Smooth muscle cell (in vitro differentiated cells): ENCODE data around the gene AFG3L2. TPM values are rescaled to one million over a fixed set of nuclear protein-coding genes. Genes with fewer than 3 reads are reported as not detected.

Experiments used
- DNase-seq: peaks from one replicate; lab custom pipeline; 2025; ENCODE audit not compliant: unreplicated experiment; lab: John Stamatoyannopoulos, UW
- H2AFZ ChIP-seq: fragments of 200-600 bp; sonication (generic); 2 replicates; pipeline ENCODE4 v1.6.0; 2016; ENCODE audit warnings: antibody characterized with exemption, low read depth, mild to moderate bottlenecking
- H3F3A ChIP-seq: fragments of 200-600 bp; sonication (generic); 2 replicates; pipeline ENCODE4 v1.6.0; 2017; ENCODE audit warnings: antibody characterized with exemption, low read depth
- H3K27ac ChIP-seq: fragments of 200-600 bp; sonication (generic); 2 replicates; pipeline ENCODE4 v1.5.1; 2016; ENCODE audit warnings: low read depth, mild to moderate bottlenecking
- H3K27me3 ChIP-seq: fragments of 200-600 bp; sonication (generic); 2 replicates; pipeline ENCODE4 v1.6.1; 2016; ENCODE audit warnings: low read depth, mild to moderate bottlenecking
- H3K36me3 ChIP-seq: fragments of 200-600 bp; sonication (generic); 2 replicates; pipeline ENCODE4 v1.5.1; 2016; ENCODE audit warnings: low read depth
- H3K4me1 ChIP-seq: fragments of 200-600 bp; sonication (generic); 2 replicates; pipeline ENCODE4 v1.5.1; 2016; ENCODE audit warnings: low read depth
- H3K4me2 ChIP-seq: fragments of 200-600 bp; sonication (generic); 2 replicates; pipeline ENCODE4 v1.6.0; 2016; ENCODE audit warnings: mild to moderate bottlenecking
- H3K4me3 ChIP-seq: fragments of 200-600 bp; sonication (generic); 2 replicates; pipeline ENCODE4 v1.5.1; 2016; ENCODE audit warnings: mild to moderate bottlenecking
- H3K79me2 ChIP-seq: fragments of 200-600 bp; sonication (generic); 2 replicates; pipeline ENCODE4 v1.6.0; 2016; ENCODE audit warnings: low read depth, mild to moderate bottlenecking
- H3K9ac ChIP-seq: fragments of 200-600 bp; sonication (generic); 2 replicates; pipeline ENCODE4 v1.6.0; 2016; ENCODE audit warnings: low read depth
- H3K9me3 ChIP-seq: fragments of 200-600 bp; sonication (generic); replicated peaks from 2 replicates; pipeline ENCODE4 v1.5.1; 2016; ENCODE audit warnings: low read depth
- H4K20me1 ChIP-seq: fragments of 200-600 bp; sonication (generic); 2 replicates; pipeline ENCODE4 v1.6.0; 2016; ENCODE audit warnings: low read depth
- CTCF ChIP-seq: fragments of 200-600 bp; sonication (generic); IDR thresholded peaks from 2 replicates; pipeline ENCODE4 v1.5.1; 2017; ENCODE audit warnings: borderline replicate concordance, mild to moderate bottlenecking, antibody characterized with exemption; ENCODE audit not compliant: insufficient read depth, poor library complexity, severe bottlenecking
- WGBS: methylation state at CpG from one replicate; pipeline ENCODE4 v1.1.7; 2016; ENCODE audit warnings: low lambda C conversion rate; 5-methylcytosine and 5-hydroxymethylcytosine counted together
- polyA plus RNA-seq: library from polyadenylated mRNA; unstranded; fragments of >200 nt; fragmentation: Nextera tagmentation; extraction: Ambion mirVana; gene quantifications from 2 replicates; pipeline ENCODE4 v1.2.1, GENCODE V29; 2016
- total RNA-seq: library from RNA; depleted of rRNA; stranded (reverse); fragments of >200 nt; gene quantifications from 2 replicates; pipeline ENCODE4 v1.2.3, GENCODE V29; 2014

AFG3L2 gene
- total and polyA plus RNA-seq, 2 experiments from 2014 or later, result 21.6 to 24.3 TPM

GRCh38 chr18:12334863-12335262 lies 42.2 kb downstream of the AFG3L2 start:
- DNase-seq, result no peak
- H3K4me2 ChIP-seq, result no peak overlapping the region
- WGBS, result 75% methylated on average over 2 of the region's 2 CpGs
- H3K9ac ChIP-seq, result no peak overlapping the region
- no peak overlapping the region for H2AFZ ChIP-seq
- H3K36me3 ChIP-seq, result no peaks in the 10 kb centered on the region
- H3K27me3 ChIP-seq, result no peaks in the 10 kb centered on the region
- H3K79me2 ChIP-seq, result no peaks in the 10 kb centered on the region
- no peaks in the 10 kb centered on the region for H3F3A ChIP-seq
- H3K9me3 ChIP-seq, result no peaks in the 10 kb centered on the region
- no peak overlapping the region for H3K4me3 ChIP-seq
- no peak overlapping the region for H3K27ac ChIP-seq
- H4K20me1 ChIP-seq, result peaks cover 78% of the 10 kb centered on the region
- no peak for TF ChIP-seq CTCF
- peaks cover 20% of the 10 kb centered on the region for H3K4me1 ChIP-seq

GRCh38 chr18:12334366-12334808 lies 42.6 kb downstream of the AFG3L2 start:
- Histone ChIP-seq H4K20me1 (peaks cover 81% of the 10 kb centered on the region), H3K4me3 (no peak overlapping the region), H3K4me2 (no peak overlapping the region), H3K27me3 (no peaks in the 10 kb centered on the region), H3K4me1 (peaks cover 20% of the 10 kb centered on the region), H3K36me3 (no peaks in the 10 kb centered on the region), H3K27ac (no peak overlapping the region), H3F3A (no peaks in the 10 kb centered on the region), H2AFZ (no peak overlapping the region), H3K9me3 (no peaks in the 10 kb centered on the region), H3K79me2 (no peaks in the 10 kb centered on the region), H3K9ac (no peak overlapping the region)
- no peak for TF ChIP-seq CTCF
- no peak for DNase-seq
- WGBS, result 74% methylated on average over 2 of the region's 2 CpGs

- H3K4me3 ChIP-seq, result no peak overlapping the region
- H3K27me3 ChIP-seq, result no peaks in the 10 kb centered on the region
- no peak overlapping the region for H3K4me2 ChIP-seq
- no peaks in the 10 kb centered on the region for H3K79me2 ChIP-seq
- peaks cover 87% of the 10 kb centered on the region for H4K20me1 ChIP-seq
- WGBS, result 89% methylated on average over 10 of the region's 10 CpGs
- peaks cover under 1% of the 10 kb centered on the region for H3F3A ChIP-seq
- TF ChIP-seq CTCF, result no peak
- no peaks in the 10 kb centered on the region for H3K9me3 ChIP-seq
- no peak overlapping the region for H3K27ac ChIP-seq
- no peak for DNase-seq
- no peak overlapping the region for H2AFZ ChIP-seq
- no peak overlapping the region for H3K9ac ChIP-seq
- no peaks in the 10 kb centered on the region for H3K36me3 ChIP-seq
- H3K4me1 ChIP-seq, result peaks cover 20% of the 10 kb centered on the region
These were observed 43.3 kb downstream of the AFG3L2 start for GRCh38 chr18:12333506-12334290.

- WGBS, result 96% methylated on average over 4 of the region's 4 CpGs
- Histone ChIP-seq H3K36me3 (no peaks in the 10 kb centered on the region), H3K9me3 (no peaks in the 10 kb centered on the region), H2AFZ (no peak overlapping the region), H3K79me2 (peaks cover 9% of the 10 kb centered on the region), H3K27ac (no peak overlapping the region), H3F3A (peaks cover 20% of the 10 kb centered on the region), H3K9ac (no peak overlapping the region), H3K27me3 (no peaks in the 10 kb centered on the region), H3K4me3 (no peak overlapping the region), H4K20me1 (peaks cover 87% of the 10 kb centered on the region), H3K4me2 (no peak overlapping the region), H3K4me1 (peaks cover 11% of the 10 kb centered on the region)
- TF ChIP-seq CTCF, result no peak
- no peak for DNase-seq
These were observed 46.3 kb downstream of the AFG3L2 start for GRCh38 chr18:12330766-12331165.
